ENCODE measurements around the gene SPSB3. TPM values are rescaled to one million over a fixed set of nuclear protein-coding genes. Genes with fewer than 3 reads are reported as not detected.

SPSB3 gene
- total and polyA plus RNA-seq, 9 of the 15 experiments (the other 6 are each of a cell fraction or from before 2014, with no cell fraction given), result 0.39 to 37.4 (median 7.1) TPM

DNA sequence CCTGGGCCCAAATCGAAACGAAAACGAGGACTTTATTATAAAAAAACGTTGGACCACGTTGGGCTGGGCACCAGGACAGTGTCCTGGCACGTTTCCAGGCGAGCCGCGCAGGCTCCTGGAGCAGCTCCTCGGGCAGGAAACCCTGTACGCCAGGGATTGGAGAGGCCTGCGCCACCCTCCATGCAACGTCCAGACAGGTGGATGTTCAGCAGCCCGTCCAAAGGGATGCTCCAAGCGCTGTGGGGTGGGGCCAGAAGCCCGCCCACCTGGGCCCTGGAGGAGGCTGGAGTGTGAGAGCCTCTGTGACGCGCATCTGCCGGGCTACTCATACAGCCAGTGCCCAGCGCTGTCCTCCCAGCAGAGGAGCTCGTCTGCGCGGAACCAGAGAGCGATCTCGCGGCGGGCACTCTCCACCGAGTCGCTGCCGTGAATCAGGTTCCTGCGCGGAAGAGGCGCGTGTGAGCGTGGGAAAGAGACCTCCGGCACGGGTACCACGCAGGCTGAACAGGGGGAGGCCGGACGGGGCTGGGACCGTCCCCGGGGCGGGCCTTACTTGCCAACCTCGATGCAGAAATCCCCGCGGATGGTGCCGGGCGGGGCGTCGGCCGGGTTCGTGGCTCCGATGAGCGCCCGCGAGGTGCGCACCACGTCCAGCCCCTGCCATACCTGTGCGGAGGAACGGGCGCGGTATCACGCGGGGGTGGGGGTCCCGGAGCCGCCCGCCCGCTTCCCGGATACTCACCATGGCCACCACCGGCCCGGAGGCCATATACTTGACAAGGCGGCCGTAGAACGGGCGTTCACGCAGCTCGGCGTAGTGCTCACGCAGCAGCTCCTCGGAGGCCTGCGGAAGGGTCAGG, 11.8 kb downstream of the SPSB3 start (continued):
- TF ChIP-seq U2AF2 (optimal IDR thresholded peaks at IDR 0.05; ENCODE audit: low read depth, low read length), result no peak
- no peak for TF ChIP-seq BCOR (IDR thresholded peaks at IDR 0.05)
- TF ChIP-seq, protein P1, sequence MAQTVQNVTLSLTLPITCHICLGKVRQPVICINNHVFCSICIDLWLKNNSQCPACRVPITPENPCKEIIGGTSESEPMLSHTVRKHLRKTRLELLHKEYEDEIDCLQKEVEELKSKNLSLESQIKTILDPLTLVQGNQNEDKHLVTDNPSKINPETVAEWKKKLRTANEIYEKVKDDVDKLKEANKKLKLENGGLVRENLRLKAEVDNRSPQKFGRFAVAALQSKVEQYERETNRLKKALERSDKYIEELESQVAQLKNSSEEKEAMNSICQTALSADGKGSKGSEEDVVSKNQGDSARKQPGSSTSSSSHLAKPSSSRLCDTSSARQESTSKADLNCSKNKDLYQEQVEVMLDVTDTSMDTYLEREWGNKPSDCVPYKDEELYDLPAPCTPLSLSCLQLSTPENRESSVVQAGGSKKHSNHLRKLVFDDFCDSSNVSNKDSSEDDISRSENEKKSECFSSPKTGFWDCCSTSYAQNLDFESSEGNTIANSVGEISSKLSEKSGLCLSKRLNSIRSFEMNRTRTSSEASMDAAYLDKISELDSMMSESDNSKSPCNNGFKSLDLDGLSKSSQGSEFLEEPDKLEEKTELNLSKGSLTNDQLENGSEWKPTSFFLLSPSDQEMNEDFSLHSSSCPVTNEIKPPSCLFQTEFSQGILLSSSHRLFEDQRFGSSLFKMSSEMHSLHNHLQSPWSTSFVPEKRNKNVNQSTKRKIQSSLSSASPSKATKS (CRISPR knock-in tag; IDR thresholded peaks at IDR 0.05), result no peak
- no peak for TF ChIP-seq ZNF592 (IDR thresholded peaks at IDR 0.05)
- TF ChIP-seq, protein P2, sequence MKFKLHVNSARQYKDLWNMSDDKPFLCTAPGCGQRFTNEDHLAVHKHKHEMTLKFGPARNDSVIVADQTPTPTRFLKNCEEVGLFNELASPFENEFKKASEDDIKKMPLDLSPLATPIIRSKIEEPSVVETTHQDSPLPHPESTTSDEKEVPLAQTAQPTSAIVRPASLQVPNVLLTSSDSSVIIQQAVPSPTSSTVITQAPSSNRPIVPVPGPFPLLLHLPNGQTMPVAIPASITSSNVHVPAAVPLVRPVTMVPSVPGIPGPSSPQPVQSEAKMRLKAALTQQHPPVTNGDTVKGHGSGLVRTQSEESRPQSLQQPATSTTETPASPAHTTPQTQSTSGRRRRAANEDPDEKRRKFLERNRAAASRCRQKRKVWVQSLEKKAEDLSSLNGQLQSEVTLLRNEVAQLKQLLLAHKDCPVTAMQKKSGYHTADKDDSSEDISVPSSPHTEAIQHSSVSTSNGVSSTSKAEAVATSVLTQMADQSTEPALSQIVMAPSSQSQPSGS (CRISPR knock-in tag; IDR thresholded peaks at IDR 0.05), result no peak
- no peak for TF ChIP-seq PHF21A (IDR thresholded peaks at IDR 0.05; ENCODE audit: borderline replicate concordance, low read depth)
- no peak for TF ChIP-seq PHTF2 (CRISPR knock-in tag; IDR thresholded peaks at IDR 0.05)
- TF ChIP-seq NFE2L1 (tag; IDR thresholded peaks at IDR 0.05; ENCODE audit: borderline replicate concordance, low read depth), result no peak
- TF ChIP-seq NR4A1 (CRISPR knock-in tag; IDR thresholded peaks at IDR 0.05), result no peak
- TF ChIP-seq NR4A1 (tag; IDR thresholded peaks at IDR 0.05), result no peak
- TF ChIP-seq FOXA3 (CRISPR knock-in tag; conservative IDR thresholded peaks at IDR 0.05 in 1 of 2, IDR thresholded peaks at IDR 0.05 in 1 of 2), result no peak
- no peak for TF ChIP-seq ZNF518B (CRISPR knock-in tag; IDR thresholded peaks at IDR 0.05)
- no peak for TF ChIP-seq CHD2 (IDR thresholded peaks at IDR 0.05; ENCODE audit: low read depth, low read length)
- 0 out of 2 replicates have a peak, but pooled peaks have one; percentile 38 for TF ChIP-seq ZNF780A (CRISPR knock-in tag; IDR thresholded peaks at IDR 0.05)
- TF ChIP-seq EGR1 (conservative IDR thresholded peaks at IDR 0.05), result no peak

All from K562 (cell line).